Naive thymus-derived CD4-positive, alpha-beta T cell (primary cell): ENCODE data around the gene STIM1. TPM values are rescaled to one million over a fixed set of nuclear protein-coding genes. Genes with fewer than 3 reads are reported as not detected.

Source experiments
- ATAC-seq: fragments of 150-1000 bp; cut with Tn5 transposase; 2 replicates; pipeline ENCODE4 v1.10.0; 2021; ENCODE audit warnings: mild to moderate bottlenecking, moderate library complexity
- CTCF ChIA-PET: fragments of 350-600 bp; sonication (Branson Sonifier 250); formaldehyde crosslinking; loops from one replicate; lab custom pipeline; 2021; ENCODE audit warnings: antibody characterized with exemption; lab: Charles Lee
- POLR2A ChIA-PET: fragments of 350-600 bp; sonication (Branson Sonifier 250); formaldehyde crosslinking; loops from one replicate; lab custom pipeline; 2021; ENCODE audit warnings: antibody characterized with exemption, inconsistent platforms; lab: Charles Lee
- DNase-seq, 9 donors: peaks; one replicate each; pipeline versions ENCODE4 v3.0.0 to v3.0.0-alpha.2; 2020 to 2022; ENCODE audit warnings: mixed read lengths in 1 of 9
- H3K27ac ChIP-seq: one replicate; pipeline ENCODE4 v1.7.0; 2013; ENCODE audit warnings: mild to moderate bottlenecking, low read depth, low read length, moderate library complexity
- H3K27me3 ChIP-seq, 2 donors: one replicate each; pipeline ENCODE4 v1.7.0; 2013; ENCODE audit warnings: low read length in 2 of 2, mild to moderate bottlenecking in 2 of 2, moderate library complexity in 2 of 2; ENCODE audit not compliant: control insufficient read depth in 2 of 2, insufficient read depth in 2 of 2
- H3K36me3 ChIP-seq, 3 experiments: 1 replicate in 2 of 3; 2 replicates in 1 of 3; pipeline ENCODE4 v1.7.0; 2013; ENCODE audit warnings: low read length in 3 of 3, mild to moderate bottlenecking in 3 of 3, moderate library complexity in 1 of 3; ENCODE audit not compliant: insufficient read depth in 3 of 3, control insufficient read depth in 2 of 3
- H3K4me1 ChIP-seq, 2 donors: one replicate each; pipeline ENCODE4 v1.7.0; 2013; ENCODE audit warnings: low read length in 2 of 2, mild to moderate bottlenecking in 2 of 2, moderate library complexity in 1 of 2; ENCODE audit not compliant: control insufficient read depth in 2 of 2, insufficient read depth in 2 of 2
- H3K4me3 ChIP-seq: 2 replicates; pipeline ENCODE4 v1.7.0; 2013; ENCODE audit warnings: mild to moderate bottlenecking, low read length
- H3K9me3 ChIP-seq, 3 experiments: 1 replicate in 2 of 3; 2 replicates in 1 of 3; pipeline ENCODE4 v1.7.0; 2013; ENCODE audit warnings: low read length in 3 of 3; ENCODE audit not compliant: control insufficient read depth in 2 of 3
- H3K27ac Mint-ChIP-seq, 9 donors: one replicate each; pipeline ENCODE4 v1.8.0; 2020 to 2022; ENCODE audit warnings: mixed read lengths in 9 of 9, mild to moderate bottlenecking in 8 of 9, moderate library complexity in 5 of 9, inconsistent platforms in 2 of 9
- H3K27me3 Mint-ChIP-seq, 5 donors: one replicate each; pipeline ENCODE4 v1.8.0; 2021 to 2022; ENCODE audit warnings: mixed read lengths in 5 of 5, mild to moderate bottlenecking in 1 of 5
- H3K36me3 Mint-ChIP-seq, 5 donors: one replicate each; pipeline ENCODE4 v1.8.0; 2020 to 2022; ENCODE audit warnings: mixed read lengths in 5 of 5, mild to moderate bottlenecking in 3 of 5, inconsistent platforms in 1 of 5
- H3K4me1 Mint-ChIP-seq, 7 donors: one replicate each; pipeline ENCODE4 v1.8.0; 2020 to 2022; ENCODE audit warnings: mixed read lengths in 7 of 7, mild to moderate bottlenecking in 3 of 7, inconsistent platforms in 1 of 7
- H3K4me3 Mint-ChIP-seq, 10 donors: one replicate each; pipeline ENCODE4 v1.8.0; 2020 to 2022; ENCODE audit warnings: mild to moderate bottlenecking in 10 of 10, mixed read lengths in 10 of 10, moderate library complexity in 6 of 10, inconsistent platforms in 2 of 10
- H3K9me3 Mint-ChIP-seq, 11 donors: one replicate each; pipeline ENCODE4 v1.8.0; 2020 to 2022; ENCODE audit warnings: mixed read lengths in 11 of 11, mild to moderate bottlenecking in 4 of 11, inconsistent platforms in 1 of 11, moderate library complexity in 1 of 11
- intact Hi-C, 2 donors: fragments of 100-400 bp; cut with micrococcal nuclease; formaldehyde crosslinking; loops; one replicate each; pipeline ENCODE4 v1.15.1; 2023
- polyA plus RNA-seq, 2 donors: library from polyadenylated mRNA; unstranded; fragments of 300-500 nt; fragmentation: Illumina TruSeq; gene quantifications; one replicate each; pipeline ENCODE4 v1.2.3, GENCODE V29; 2021
- total RNA-seq, 6 experiments: library from RNA in 5 of 6; stranded (reverse) in 5 of 6; gene quantifications; 1 replicate in 5 of 6; 2 replicates in 1 of 6; pipeline ENCODE4 v1.2.3 and lab custom pipeline; 2021 to 2026

STIM1 gene
- total and polyA plus RNA-seq, 7 experiments from 2014 or later: 38.4 to 117 (median 99.0) TPM

DNA sequence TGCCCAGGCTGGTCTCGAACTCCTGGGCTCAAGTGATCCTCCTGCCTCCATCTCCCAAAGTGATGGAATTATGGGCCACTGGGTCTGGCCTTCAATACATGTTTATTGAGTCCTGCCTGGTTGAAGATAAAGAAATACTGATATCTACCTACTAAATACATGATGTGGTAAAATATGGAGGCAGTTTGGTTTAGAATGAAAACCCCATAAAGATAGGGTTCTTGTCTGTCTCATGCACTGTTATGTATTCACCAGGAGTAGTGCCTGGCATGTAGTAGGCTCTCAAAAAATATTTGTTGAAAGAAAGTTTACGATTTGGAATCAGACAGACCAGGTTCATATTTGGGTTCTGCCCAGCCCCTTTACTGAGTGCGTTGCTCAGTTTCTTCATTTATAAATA, 21.1 kb downstream of the STIM1 start:
- intact Hi-C loops: loop anchor here in 1 of 2 donors (2.0 kb wide), 1 partner anchor 16 kb away; no protein-coding TSS in a partner anchor
- no peak overlapping the region for H3K4me3 ChIP-seq
- no peaks in the 10 kb centered on the region for H3K27me3 ChIP-seq
- H3K9me3 ChIP-seq: no peaks in the 10 kb centered on the region
- peaks cover 21 to 55% of the 10 kb centered on the region in 2 donors for H3K4me1 ChIP-seq
- Mint-ChIP-seq H3K9me3 (no peaks in the 10 kb centered on the region), H3K4me3 (peak overlapping the region in 6 of 10 donors; percentile 11 to 44 (median 25)), H3K27ac (peak overlapping the region in 8 of 9 donors; percentile 14 to 89 (median 72)), H3K27me3 (no peaks in the 10 kb centered on the region), H3K36me3 (peaks cover 0 to 8% (median under 1%) of the 10 kb centered on the region in 5 donors), H3K4me1 (peaks cover 61 to 92% (median 88%) of the 10 kb centered on the region in 7 donors)
- H3K36me3 ChIP-seq: no peaks in the 10 kb centered on the region
- POLR2A ChIA-PET: interaction anchor here (0.9 to 1.7 kb wide), 5 partner anchors 9 to 33 kb away, joined by 3 to 8 read pairs (median 3); no protein-coding TSS in a partner anchor
- CTCF ChIA-PET: interaction anchor here (0.7 to 1.9 kb wide), 2 partner anchors 21 to 196 kb away, joined by 3 to 6 read pairs; partner anchors contain the start of gene STIM1
- DNase-seq (no peak), ATAC-seq (no peak)
- peak overlapping the region; percentile 39 for H3K27ac ChIP-seq

DNA sequence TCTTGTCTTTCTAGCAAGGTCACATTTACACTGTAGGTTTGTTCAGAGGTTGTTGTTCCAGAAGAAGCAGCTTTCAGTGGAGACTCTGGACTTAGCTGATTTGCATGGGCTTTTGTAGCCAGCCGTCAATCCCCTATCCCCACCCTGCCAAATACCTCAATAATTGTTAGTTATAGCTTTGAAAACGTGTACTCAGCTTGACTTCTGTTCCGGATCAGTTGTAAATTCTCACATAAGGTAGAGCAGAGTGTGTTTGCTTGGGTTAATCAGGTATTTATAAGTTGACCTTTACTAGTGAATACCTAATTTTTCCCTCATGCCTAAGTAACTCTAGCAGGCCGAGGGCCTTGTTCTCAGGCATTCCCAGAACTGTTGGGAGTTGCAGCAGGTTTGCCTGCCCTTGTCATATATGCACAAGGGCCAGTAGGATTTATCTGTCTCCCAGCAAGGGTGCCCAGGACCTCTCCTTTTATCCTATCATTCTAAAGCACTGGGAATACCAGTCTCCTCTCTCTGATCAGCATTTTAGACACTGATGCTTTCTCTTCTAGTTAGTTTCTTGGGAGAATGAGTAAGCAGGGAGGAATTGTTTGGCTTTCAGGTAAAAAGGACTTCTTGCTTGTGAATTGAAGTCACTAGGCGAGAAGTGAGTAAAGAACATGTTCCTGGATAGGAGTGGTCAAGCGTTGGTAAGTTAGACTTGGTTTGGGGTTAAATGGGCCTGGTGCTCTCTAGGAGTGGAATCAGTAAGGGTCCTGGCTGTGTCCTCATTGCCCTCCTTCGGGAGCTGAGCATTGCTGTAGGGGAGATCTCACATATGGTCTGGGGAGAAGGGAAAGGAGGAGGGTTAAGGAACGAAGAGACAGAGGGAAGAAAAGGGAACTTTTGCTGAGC, 22.1 kb downstream of the STIM1 start:
- ChIA-PET POLR2A (interaction anchor here (0.6 to 1.7 kb wide), 6 partner anchors 8 to 68 kb away, joined by 3 to 8 read pairs (median 4); no protein-coding TSS in a partner anchor), CTCF (interaction anchor here (0.6 to 1.0 kb wide), 5 partner anchors 17 to 260 kb away, joined by 3 to 4 read pairs (median 3); no protein-coding TSS in a partner anchor)
- intact Hi-C loops: loop anchor here (2.0 kb wide), 2 partner anchors 13 to 17 kb away; no protein-coding TSS in a partner anchor
- no peak for DNase-seq
- Histone ChIP-seq H3K27ac (peak overlapping the region; percentile 47), H3K27me3 (no peaks in the 10 kb centered on the region), H3K4me3 (no peak overlapping the region), H3K4me1 (peaks cover 23 to 51% of the 10 kb centered on the region in 2 donors), H3K36me3 (no peaks in the 10 kb centered on the region), H3K9me3 (no peaks in the 10 kb centered on the region)
- H3K36me3 Mint-ChIP-seq: peaks cover 0 to 10% (median 0%) of the 10 kb centered on the region in 5 donors
- no peak for ATAC-seq
- H3K27ac Mint-ChIP-seq: peak overlapping the region in 7 of 9 donors; percentile 25 to 88 (median 58)
- H3K9me3 Mint-ChIP-seq: no peaks in the 10 kb centered on the region
- H3K27me3 Mint-ChIP-seq: no peaks in the 10 kb centered on the region
- H3K4me1 Mint-ChIP-seq: peaks cover 59 to 92% (median 84%) of the 10 kb centered on the region in 7 donors
- peak overlapping the region in 8 of 10 donors; percentile 4 to 44 (median 18) for H3K4me3 Mint-ChIP-seq

DNA sequence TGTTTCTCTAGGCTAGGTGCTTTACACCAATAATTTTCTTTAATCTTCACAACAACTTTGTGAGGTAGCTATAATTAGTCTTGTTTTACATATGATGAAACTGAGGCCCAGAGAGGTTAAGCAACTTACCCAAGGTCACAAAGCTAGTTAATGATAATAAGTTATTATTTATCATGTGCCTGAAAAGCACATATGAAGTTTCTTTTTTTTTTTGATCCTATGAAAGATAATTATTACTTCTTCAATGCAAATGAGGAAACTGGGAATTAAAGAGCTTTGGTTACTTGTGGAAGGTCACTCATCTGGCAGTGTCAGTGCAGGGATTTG, 22.8 kb downstream of the STIM1 start:
- Mint-ChIP-seq H3K36me3 (peaks cover 0 to 12% (median 0%) of the 10 kb centered on the region in 5 donors), H3K9me3 (no peaks in the 10 kb centered on the region), H3K4me1 (peaks cover 63 to 95% (median 90%) of the 10 kb centered on the region in 7 donors), H3K27ac (peak overlapping the region in 8 of 9 donors; percentile 25 to 88 (median 54)), H3K27me3 (no peaks in the 10 kb centered on the region), H3K4me3 (peak overlapping the region in 8 of 10 donors; percentile 3 to 42 (median 10))
- POLR2A ChIA-PET: interaction anchor here (1.0 to 1.7 kb wide), 5 partner anchors 9 to 70 kb away, joined by 3 to 8 read pairs (median 4); no protein-coding TSS in a partner anchor
- H3K27me3 ChIP-seq: no peaks in the 10 kb centered on the region
- peaks cover 28 to 51% of the 10 kb centered on the region in 2 donors for H3K4me1 ChIP-seq
- no peaks in the 10 kb centered on the region for H3K9me3 ChIP-seq
- CTCF ChIA-PET: interaction anchor here (0.6 to 1.0 kb wide), 4 partner anchors 17 to 260 kb away, joined by 3 to 4 read pairs (median 3); no protein-coding TSS in a partner anchor
- ATAC-seq: no peak
- intact Hi-C loops: loop anchor here in 1 of 2 donors (2.0 kb wide), 1 partner anchor 13 kb away; no protein-coding TSS in a partner anchor
- H3K36me3 ChIP-seq: no peaks in the 10 kb centered on the region
- H3K4me3 ChIP-seq: no peak overlapping the region
- H3K27ac ChIP-seq: peak overlapping the region; percentile 47
- no peak for DNase-seq

- H3K27me3 Mint-ChIP-seq: no peaks in the 10 kb centered on the region
- POLR2A ChIA-PET: interaction anchor here (1.0 to 1.9 kb wide), 5 partner anchors 20 to 68 kb away, joined by 3 to 9 read pairs (median 4); partner anchors contain the start of gene STIM1
- Histone ChIP-seq H3K36me3 (no peaks in the 10 kb centered on the region), H3K4me1 (peaks cover 32 to 48% of the 10 kb centered on the region in 2 donors), H3K4me3 (no peak overlapping the region), H3K27me3 (no peaks in the 10 kb centered on the region), H3K9me3 (no peaks in the 10 kb centered on the region), H3K27ac (no peak overlapping the region)
- intact Hi-C loops: loop anchor here in 1 of 2 donors (1.0 to 2.0 kb wide), 2 partner anchors 8 to 15 kb away; no protein-coding TSS in a partner anchor
- ATAC-seq (peak; percentile 44), DNase-seq (no peak)
- CTCF ChIA-PET: interaction anchor here (0.5 kb wide), 1 partner anchor 29 kb away, joined by 3 read pairs; no protein-coding TSS in a partner anchor
- H3K36me3 Mint-ChIP-seq: peaks cover 0 to 17% (median 0%) of the 10 kb centered on the region in 5 donors
- peak overlapping the region in 8 of 10 donors; percentile 8 to 70 (median 40) for H3K4me3 Mint-ChIP-seq
- no peaks in the 10 kb centered on the region for H3K9me3 Mint-ChIP-seq
- peaks cover 68 to 96% (median 90%) of the 10 kb centered on the region in 7 donors for H3K4me1 Mint-ChIP-seq
- H3K27ac Mint-ChIP-seq: peak overlapping the region; percentile 28 to 77 (median 56)
These were observed 23.9 kb downstream of the STIM1 start for GRCh38 chr11:3879216-3879966.

DNA sequence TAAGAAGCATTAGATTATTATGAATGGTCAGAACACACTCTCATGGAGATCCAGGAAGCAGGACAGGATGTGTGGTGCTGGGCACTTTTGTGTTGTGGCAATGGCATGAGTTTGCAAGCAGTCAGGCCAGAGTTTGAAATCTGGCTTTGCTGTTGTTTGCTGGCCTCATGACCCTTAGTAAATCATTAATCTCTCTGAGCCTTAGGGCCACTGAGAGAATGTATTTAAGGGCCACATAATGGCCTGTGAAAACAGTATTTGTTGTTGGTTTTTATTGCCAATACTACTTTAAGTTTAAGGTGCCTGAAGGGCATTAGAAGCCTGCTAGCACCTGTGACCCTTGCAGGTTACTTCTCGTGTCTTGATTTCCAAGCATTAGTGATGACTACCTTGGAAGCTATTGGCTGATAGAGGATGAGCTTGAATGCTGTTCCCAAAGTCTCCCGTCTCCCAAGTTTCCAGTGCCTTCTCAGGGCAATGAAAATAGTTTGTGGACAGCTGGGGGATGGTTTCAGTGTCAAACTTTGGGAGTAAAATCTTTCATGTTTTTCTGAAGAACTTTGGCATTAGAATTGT, 24.6 kb downstream of the STIM1 start:
- H3K4me3 ChIP-seq: no peak overlapping the region
- intact Hi-C loops: loop anchor here in 1 of 2 donors (1.0 to 2.0 kb wide), 2 partner anchors 9 to 15 kb away; no protein-coding TSS in a partner anchor
- peak overlapping the region in 8 of 9 donors; percentile 54 to 87 (median 67) for H3K27ac Mint-ChIP-seq
- ATAC-seq: peak; percentile 33
- H3K4me1 Mint-ChIP-seq: peaks cover 63 to 95% (median 90%) of the 10 kb centered on the region in 7 donors
- no peaks in the 10 kb centered on the region for H3K9me3 Mint-ChIP-seq
- no peaks in the 10 kb centered on the region for H3K9me3 ChIP-seq
- ChIA-PET CTCF (interaction anchor here (0.5 to 1.5 kb wide), 4 partner anchors 21 to 39 kb away, joined by 3 to 5 read pairs (median 4); no protein-coding TSS in a partner anchor), POLR2A (interaction anchor here (0.7 to 1.9 kb wide), 4 partner anchors 25 to 65 kb away, joined by 3 to 9 read pairs (median 4); partner anchors contain the start of gene STIM1)
- no peaks in the 10 kb centered on the region for H3K27me3 ChIP-seq
- no peaks in the 10 kb centered on the region for H3K27me3 Mint-ChIP-seq
- H3K4me3 Mint-ChIP-seq: peak overlapping the region in 6 of 10 donors; percentile 32 to 70 (median 44)
- H3K36me3 ChIP-seq: no peaks in the 10 kb centered on the region
- peaks cover 32 to 42% of the 10 kb centered on the region in 2 donors for H3K4me1 ChIP-seq
- H3K27ac ChIP-seq: peak overlapping the region; percentile 17
- no peak for DNase-seq
- peaks cover 0 to 18% (median 0%) of the 10 kb centered on the region in 5 donors for H3K36me3 Mint-ChIP-seq
